Measurements from ENCODE around the gene KCNJ18.
"Not testable (repeated sequence)": the region's sequence is repeated elsewhere in the genome, so short reads cannot be mapped to it uniquely, and the experiment has no call there.

DNA sequence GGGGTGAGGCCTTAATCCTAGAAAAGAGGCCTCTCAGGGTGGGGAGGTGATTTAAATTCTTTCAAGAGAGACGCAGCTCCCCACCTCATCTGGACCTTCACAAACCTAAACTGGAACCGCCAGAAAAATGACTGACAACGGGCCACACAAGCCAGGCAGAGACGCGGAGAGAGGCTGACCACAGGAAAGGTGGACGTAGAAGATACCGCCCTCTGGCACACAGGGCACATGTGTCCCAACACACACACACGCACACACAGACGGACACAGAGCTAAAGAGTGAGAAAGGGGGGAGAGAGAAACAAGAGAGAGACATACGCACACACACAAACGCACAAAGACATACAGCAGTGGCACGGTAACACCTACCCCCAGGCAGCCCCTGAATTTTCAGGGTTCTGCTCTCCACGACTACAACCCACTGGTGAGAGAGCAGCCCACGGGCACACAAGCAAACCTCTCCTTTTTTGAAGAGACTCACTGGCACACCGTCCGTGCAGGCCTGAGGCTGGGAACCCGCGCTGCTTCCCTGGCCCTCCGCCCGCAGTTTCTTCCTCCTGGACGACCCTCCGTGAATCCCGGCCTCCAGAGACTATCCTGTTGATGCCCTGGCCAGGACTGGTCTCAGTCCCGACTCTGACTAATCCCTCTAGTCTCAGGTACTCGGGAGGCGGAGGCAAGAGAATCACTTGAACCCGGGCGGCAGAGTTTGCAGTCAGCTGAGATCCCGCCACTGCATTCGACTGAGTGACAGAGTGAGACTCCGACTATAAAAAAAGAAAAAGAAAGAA is 18.7 kb upstream of the KCNJ18 start:
- TF ChIP-seq, protein P1, sequence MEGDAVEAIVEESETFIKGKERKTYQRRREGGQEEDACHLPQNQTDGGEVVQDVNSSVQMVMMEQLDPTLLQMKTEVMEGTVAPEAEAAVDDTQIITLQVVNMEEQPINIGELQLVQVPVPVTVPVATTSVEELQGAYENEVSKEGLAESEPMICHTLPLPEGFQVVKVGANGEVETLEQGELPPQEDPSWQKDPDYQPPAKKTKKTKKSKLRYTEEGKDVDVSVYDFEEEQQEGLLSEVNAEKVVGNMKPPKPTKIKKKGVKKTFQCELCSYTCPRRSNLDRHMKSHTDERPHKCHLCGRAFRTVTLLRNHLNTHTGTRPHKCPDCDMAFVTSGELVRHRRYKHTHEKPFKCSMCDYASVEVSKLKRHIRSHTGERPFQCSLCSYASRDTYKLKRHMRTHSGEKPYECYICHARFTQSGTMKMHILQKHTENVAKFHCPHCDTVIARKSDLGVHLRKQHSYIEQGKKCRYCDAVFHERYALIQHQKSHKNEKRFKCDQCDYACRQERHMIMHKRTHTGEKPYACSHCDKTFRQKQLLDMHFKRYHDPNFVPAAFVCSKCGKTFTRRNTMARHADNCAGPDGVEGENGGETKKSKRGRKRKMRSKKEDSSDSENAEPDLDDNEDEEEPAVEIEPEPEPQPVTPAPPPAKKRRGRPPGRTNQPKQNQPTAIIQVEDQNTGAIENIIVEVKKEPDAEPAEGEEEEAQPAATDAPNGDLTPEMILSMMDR (IDR thresholded peaks at IDR 0.05) = not testable (repeated sequence)
- TF ChIP-seq POLR2A (IDR thresholded peaks at IDR 0.05) = not testable (repeated sequence)
